HepG2 (cell line): Measurements from ENCODE around the gene RAB34. TPM values are rescaled to one million over a fixed set of nuclear protein-coding genes. Genes with fewer than 3 reads are reported as not detected.

Experiments
- ATM ChIP-seq: fragments of 450-650 bp; IDR thresholded peaks from 2 replicates; pipeline ENCODE4 v1.7.1; 2017; ENCODE audit warnings: mild to moderate bottlenecking, borderline replicate concordance
- EZH2 ChIP-seq: conservative IDR thresholded peaks from 2 replicates; pipeline ENCODE4 v1.6.1; 2012; ENCODE audit warnings: mild to moderate bottlenecking, low read depth, low read length, moderate library complexity
- HMG20A ChIP-seq: IDR thresholded peaks from 2 replicates; pipeline ENCODE4 v1.6.1; 2016; ENCODE audit warnings: borderline replicate concordance
- polyA plus RNA-seq, 8 experiments: library from polyadenylated mRNA; depleted of rRNA in 3 of 8; stranded (reverse) in 7 of 8; unstranded in 1 of 8; fragments of >200 nt; fragmentation: Illumina TruSeq in 4 of 8; extraction: Trizol in 4 of 8; gene quantifications; 2 replicates each; pipeline versions ENCODE4 v1.2.1 to v1.2.3, GENCODE V29; 2011 to 2016; ENCODE audit warnings: low read depth in 4 of 8, missing spikeins in 1 of 8, mixed read lengths in 1 of 8; ENCODE audit not compliant: insufficient read depth in 1 of 8
- small RNA-seq, 3 experiments: library from RNA; depleted of rRNA; stranded (forward); fragments of <200 nt; gene quantifications; one replicate each; pipeline ENCODE3, GENCODE V24; 2012; ENCODE audit warnings: low read depth in 2 of 3, low replicate concordance in 1 of 3; ENCODE audit not compliant: insufficient read length in 3 of 3, insufficient read depth in 2 of 3
- total RNA-seq, 5 experiments: library from RNA; depleted of rRNA; stranded (reverse); fragments of >200 nt; fragmentation: Illumina TruSeq; extraction: Trizol; gene quantifications; 2 replicates each; pipeline ENCODE4 v1.2.3, GENCODE V29; 2016; ENCODE audit warnings: low read depth in 1 of 5
- TF ChIP-seq, protein P1 (sequence below): sonication (generic); formaldehyde crosslinking; IDR thresholded peaks from 2 replicates; pipeline ENCODE4 v1.5.1; 2020; ENCODE audit warnings: mild to moderate bottlenecking, missing genetic modification reagents
- TF ChIP-seq, protein P2 (sequence below): sonication (generic); formaldehyde crosslinking; conservative IDR thresholded peaks from 2 replicates; pipeline ENCODE4 v1.4.0; 2020; ENCODE audit warnings: missing genetic modification reagents

The RAB34 gene
- total and polyA plus RNA-seq, 2 of the 13 experiments (the other 11 are each of a cell fraction or from before 2014, with no cell fraction given) = 0.49 TPM; not detected in 1

DNA sequence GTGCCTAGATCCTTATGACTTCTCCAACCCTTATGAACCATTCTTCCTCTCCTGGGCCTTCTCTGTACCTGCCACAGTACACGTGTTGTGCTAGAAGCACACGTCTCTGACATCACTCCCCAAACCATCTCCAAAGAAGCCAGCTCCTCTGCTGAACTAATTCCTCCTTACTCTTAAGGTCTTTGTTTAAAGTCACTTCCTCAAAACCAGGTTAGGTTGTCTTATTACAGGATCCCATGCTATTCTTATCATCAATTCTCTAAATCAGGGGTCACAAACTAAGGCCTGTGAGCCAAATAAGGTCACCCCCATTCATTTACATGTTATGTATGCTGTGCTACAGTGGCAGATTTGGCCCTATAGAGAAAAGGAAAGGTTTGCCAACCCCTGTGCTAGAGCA lies 51.7 kb downstream of the RAB34 start (continued):
- TF ChIP-seq, protein P1, sequence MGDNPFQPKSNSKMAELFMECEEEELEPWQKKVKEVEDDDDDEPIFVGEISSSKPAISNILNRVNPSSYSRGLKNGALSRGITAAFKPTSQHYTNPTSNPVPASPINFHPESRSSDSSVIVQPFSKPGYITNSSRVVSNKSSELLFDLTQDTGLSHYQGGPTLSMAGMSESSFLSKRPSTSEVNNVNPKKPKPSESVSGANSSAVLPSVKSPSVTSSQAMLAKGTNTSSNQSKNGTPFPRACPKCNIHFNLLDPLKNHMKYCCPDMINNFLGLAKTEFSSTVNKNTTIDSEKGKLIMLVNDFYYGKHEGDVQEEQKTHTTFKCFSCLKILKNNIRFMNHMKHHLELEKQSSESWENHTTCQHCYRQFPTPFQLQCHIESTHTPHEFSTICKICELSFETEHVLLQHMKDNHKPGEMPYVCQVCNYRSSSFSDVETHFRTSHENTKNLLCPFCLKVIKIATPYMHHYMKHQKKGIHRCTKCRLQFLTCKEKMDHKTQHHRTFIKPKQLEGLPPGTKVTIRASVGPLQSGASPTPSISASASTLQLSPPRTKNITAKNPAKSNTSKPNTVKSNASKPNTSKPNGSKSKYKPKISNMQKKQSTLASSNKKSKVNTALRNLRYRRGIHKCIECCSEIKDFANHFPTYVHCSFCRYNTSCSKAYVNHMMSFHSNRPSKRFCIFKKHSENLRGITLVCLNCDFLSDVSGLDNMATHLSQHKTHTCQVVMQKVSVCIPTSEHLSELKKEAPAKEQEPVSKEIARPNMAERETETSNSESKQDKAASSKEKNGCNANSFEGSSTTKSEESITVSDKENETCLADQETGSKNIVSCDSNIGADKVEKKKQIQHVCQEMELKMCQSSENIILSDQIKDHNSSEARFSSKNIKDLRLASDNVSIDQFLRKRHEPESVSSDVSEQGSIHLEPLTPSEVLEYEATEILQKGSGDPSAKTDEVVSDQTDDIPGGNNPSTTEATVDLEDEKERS = no peak
- TF ChIP-seq HMG20A (CRISPR knock-in tag) (no peak), EZH2 (no peak), ATM (no peak)
- TF ChIP-seq, protein P2, sequence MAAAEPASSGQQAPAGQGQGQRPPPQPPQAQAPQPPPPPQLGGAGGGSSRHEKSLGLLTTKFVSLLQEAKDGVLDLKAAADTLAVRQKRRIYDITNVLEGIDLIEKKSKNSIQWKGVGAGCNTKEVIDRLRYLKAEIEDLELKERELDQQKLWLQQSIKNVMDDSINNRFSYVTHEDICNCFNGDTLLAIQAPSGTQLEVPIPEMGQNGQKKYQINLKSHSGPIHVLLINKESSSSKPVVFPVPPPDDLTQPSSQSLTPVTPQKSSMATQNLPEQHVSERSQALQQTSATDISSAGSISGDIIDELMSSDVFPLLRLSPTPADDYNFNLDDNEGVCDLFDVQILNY (CRISPR knock-in tag) = no peak

Small RNA genes within 50 kb of the gene (small RNA-seq; reads per million reads assigned to genes)
- gene SNORD42A (0 reads per million in 3 experiments), gene SNORD42B (0 to 0.65 (median 0.51) reads per million in 3 experiments), gene SNORD4A (0 reads per million in 3 experiments), gene SNORD4B (0 reads per million in 3 experiments)

Other genes starting within 250 kb of the RAB34 start
- gene SLC13A2, start 244.2 kb downstream of the RAB34 start, total RNA-seq (2016; rRNA removed; fragmentation: Illumina TruSeq; extraction: Trizol) = not detected in 2 replicates
- gene SLC13A2, start 244.2 kb downstream of the RAB34 start, polyA plus RNA-seq (2011; rRNA removed) = 0.07 TPM in 1 of 2 replicates, not detected in the other
- not detected in 2 replicates for gene FOXN1, start 211.5 kb downstream of the RAB34 start, total RNA-seq (2016; rRNA removed; fragmentation: Illumina TruSeq; extraction: Trizol)
- gene FOXN1, start 211.5 kb downstream of the RAB34 start, polyA plus RNA-seq (2011; rRNA removed) = 0.01 TPM in 1 of 2 replicates, not detected in the other
- gene UNC119, start 165.2 kb downstream of the RAB34 start, total RNA-seq (2016; rRNA removed; fragmentation: Illumina TruSeq; extraction: Trizol) = 7.8 and 10.4 TPM in 2 replicates
- gene UNC119, start 165.2 kb downstream of the RAB34 start, polyA plus RNA-seq (2011; rRNA removed) = 57.6 and 63.1 TPM in 2 replicates
- 26.6 and 42.6 TPM in 2 replicates for gene PIGS, start 146.3 kb downstream of the RAB34 start, total RNA-seq (2016; rRNA removed; fragmentation: Illumina TruSeq; extraction: Trizol)
- gene PIGS, start 146.3 kb downstream of the RAB34 start, polyA plus RNA-seq (2011; rRNA removed) = 23.5 and 31.7 TPM in 2 replicates
- gene ALDOC, start 141.0 kb downstream of the RAB34 start, total RNA-seq (2016; rRNA removed; fragmentation: Illumina TruSeq; extraction: Trizol) = 15.4 and 16.9 TPM in 2 replicates
- gene ALDOC, start 141.0 kb downstream of the RAB34 start, polyA plus RNA-seq (2011; rRNA removed) = 60.9 and 86.5 TPM in 2 replicates
- 98.0 and 105 TPM in 2 replicates for gene SPAG5, start 118.8 kb downstream of the RAB34 start, total RNA-seq (2016; rRNA removed; fragmentation: Illumina TruSeq; extraction: Trizol)
- 28.2 and 41.4 TPM in 2 replicates for gene SPAG5, start 118.8 kb downstream of the RAB34 start, polyA plus RNA-seq (2011; rRNA removed)
- gene RSKR, start 103.7 kb downstream of the RAB34 start, total RNA-seq (2016; rRNA removed; fragmentation: Illumina TruSeq; extraction: Trizol) = 1.9 and 5.0 TPM in 2 replicates
- 8.6 and 10.4 TPM in 2 replicates for gene RSKR, start 103.7 kb downstream of the RAB34 start, polyA plus RNA-seq (2011; rRNA removed)
- 61.0 and 66.7 TPM in 2 replicates for gene BLTP2, start 72.7 kb downstream of the RAB34 start, total RNA-seq (2016; rRNA removed; fragmentation: Illumina TruSeq; extraction: Trizol)
- gene BLTP2, start 72.7 kb downstream of the RAB34 start, polyA plus RNA-seq (2011; rRNA removed) = 66.9 and 80.9 TPM in 2 replicates
- 39.1 and 58.2 TPM in 2 replicates for gene SDF2, start 56.0 kb downstream of the RAB34 start, total RNA-seq (2016; rRNA removed; fragmentation: Illumina TruSeq; extraction: Trizol)
- 58.4 and 61.2 TPM in 2 replicates for gene SDF2, start 56.0 kb downstream of the RAB34 start, polyA plus RNA-seq (2011; rRNA removed)
- 39.9 TPM in 2 replicates for gene SUPT6H, start 55.7 kb downstream of the RAB34 start, total RNA-seq (2016; rRNA removed; fragmentation: Illumina TruSeq; extraction: Trizol)
- 32.7 and 38.0 TPM in 2 replicates for gene SUPT6H, start 55.7 kb downstream of the RAB34 start, polyA plus RNA-seq (2011; rRNA removed)
- 0.31 and 0.73 TPM in 2 replicates for gene PROCA1, start 6.0 kb downstream of the RAB34 start, total RNA-seq (2016; rRNA removed; fragmentation: Illumina TruSeq; extraction: Trizol)
- 0.82 and 1.5 TPM in 2 replicates for gene PROCA1, start 6.0 kb downstream of the RAB34 start, polyA plus RNA-seq (2011; rRNA removed)
- gene RPL23A, start 2.1 kb upstream of the RAB34 start, total RNA-seq (2016; rRNA removed; fragmentation: Illumina TruSeq; extraction: Trizol) = 1,771 and 1,936 TPM in 2 replicates
- 1,550 and 1,876 TPM in 2 replicates for gene RPL23A, start 2.1 kb upstream of the RAB34 start, polyA plus RNA-seq (2011; rRNA removed)
- 9.6 and 19.6 TPM in 2 replicates for gene TLCD1, start 8.4 kb upstream of the RAB34 start, total RNA-seq (2016; rRNA removed; fragmentation: Illumina TruSeq; extraction: Trizol)
- gene TLCD1, start 8.4 kb upstream of the RAB34 start, polyA plus RNA-seq (2011; rRNA removed) = 14.9 and 18.1 TPM in 2 replicates
- gene NEK8, start 10.9 kb upstream of the RAB34 start, total RNA-seq (2016; rRNA removed; fragmentation: Illumina TruSeq; extraction: Trizol) = 4.3 and 5.8 TPM in 2 replicates
- gene NEK8, start 10.9 kb upstream of the RAB34 start, polyA plus RNA-seq (2011; rRNA removed) = 13.5 and 15.6 TPM in 2 replicates
- 56.6 and 89.9 TPM in 2 replicates for gene TRAF4, start 26.1 kb upstream of the RAB34 start, total RNA-seq (2016; rRNA removed; fragmentation: Illumina TruSeq; extraction: Trizol)
- gene TRAF4, start 26.1 kb upstream of the RAB34 start, polyA plus RNA-seq (2011; rRNA removed) = 86.0 and 108 TPM in 2 replicates
- gene FAM222B, start 124.9 kb upstream of the RAB34 start, total RNA-seq (2016; rRNA removed; fragmentation: Illumina TruSeq; extraction: Trizol) = 3.5 and 4.7 TPM in 2 replicates
- 7.3 TPM in 2 replicates for gene FAM222B, start 124.9 kb upstream of the RAB34 start, polyA plus RNA-seq (2011; rRNA removed)
- 46.9 and 50.7 TPM in 2 replicates for gene ERAL1, start 137.1 kb upstream of the RAB34 start, total RNA-seq (2016; rRNA removed; fragmentation: Illumina TruSeq; extraction: Trizol)
- gene ERAL1, start 137.1 kb upstream of the RAB34 start, polyA plus RNA-seq (2011; rRNA removed) = 72.2 and 73.5 TPM in 2 replicates
- gene FLOT2, start 179.9 kb upstream of the RAB34 start, total RNA-seq (2016; rRNA removed; fragmentation: Illumina TruSeq; extraction: Trizol) = 54.3 and 60.7 TPM in 2 replicates
- gene FLOT2, start 179.9 kb upstream of the RAB34 start, polyA plus RNA-seq (2011; rRNA removed) = 54.5 and 60.6 TPM in 2 replicates
- gene DHRS13, start 185.2 kb upstream of the RAB34 start, total RNA-seq (2016; rRNA removed; fragmentation: Illumina TruSeq; extraction: Trizol) = 7.6 and 12.6 TPM in 2 replicates
- 11.8 and 14.9 TPM in 2 replicates for gene DHRS13, start 185.2 kb upstream of the RAB34 start, polyA plus RNA-seq (2011; rRNA removed)
- gene PHF12, start 233.7 kb upstream of the RAB34 start, total RNA-seq (2016; rRNA removed; fragmentation: Illumina TruSeq; extraction: Trizol) = 9.8 and 10.0 TPM in 2 replicates
- gene PHF12, start 233.7 kb upstream of the RAB34 start, polyA plus RNA-seq (2011; rRNA removed) = 17.1 and 23.9 TPM in 2 replicates